DOHH2 (cell line): ENCODE data around the gene MORC2.

ENCODE experiments used
- H3F3A ChIP-seq: fragments of 200-600 bp; sonication (generic), shearing (Covaris generic); 2 replicates; pipeline ENCODE4 v1.6.0; 2016; ENCODE audit warnings: antibody characterized with exemption, mild to moderate bottlenecking; ENCODE audit not compliant: control insufficient read depth, insufficient read depth
- H3K27ac ChIP-seq: fragments of 200-600 bp; sonication (generic); 2 replicates; pipeline ENCODE4 v1.5.1; 2014; ENCODE audit warnings: low read depth, mild to moderate bottlenecking, low read length, moderate library complexity
- H3K27me3 ChIP-seq: fragments of 200-600 bp; sonication (generic); 2 replicates; pipeline ENCODE4 v1.6.1; 2014; ENCODE audit warnings: mild to moderate bottlenecking, low read length, mixed read lengths; ENCODE audit not compliant: control insufficient read depth
- H3K36me3 ChIP-seq: fragments of 200-600 bp; sonication (generic); 2 replicates; pipeline ENCODE4 v1.6.1; 2014; ENCODE audit warnings: mild to moderate bottlenecking, low read length, moderate library complexity, mixed read lengths; ENCODE audit not compliant: control insufficient read depth
- H3K4me1 ChIP-seq: fragments of 200-600 bp; sonication (generic); 2 replicates; pipeline ENCODE4 v1.6.1; 2014; ENCODE audit warnings: mild to moderate bottlenecking, low read length, mixed read lengths; ENCODE audit not compliant: control insufficient read depth
- H3K4me2 ChIP-seq: fragments of 200-600 bp; sonication (generic); 2 replicates; pipeline ENCODE4 v1.6.0; 2014; ENCODE audit warnings: mild to moderate bottlenecking, low read length, moderate library complexity
- H3K4me3 ChIP-seq: fragments of 200-600 bp; sonication (generic); 2 replicates; pipeline ENCODE4 v1.5.1; 2014; ENCODE audit warnings: mild to moderate bottlenecking, low read length, mixed read lengths
- H3K79me2 ChIP-seq: fragments of 200-600 bp; sonication (generic); 2 replicates; pipeline ENCODE4 v1.6.1; 2014; ENCODE audit warnings: mild to moderate bottlenecking, low read length, mixed read lengths; ENCODE audit not compliant: control insufficient read depth
- H3K9me2 ChIP-seq: fragments of 200-600 bp; sonication (generic); replicated peaks from 2 replicates; pipeline ENCODE4 v1.6.1; 2014; ENCODE audit warnings: mild to moderate bottlenecking, low read length, mixed read lengths; ENCODE audit not compliant: control insufficient read depth
- H3K9me3 ChIP-seq: fragments of 200-600 bp; sonication (generic); 2 replicates; pipeline ENCODE4 v1.6.1; 2014; ENCODE audit warnings: antibody characterized with exemption, low read length, mixed read lengths; ENCODE audit not compliant: control insufficient read depth, insufficient read depth
- H4K20me1 ChIP-seq: fragments of 200-600 bp; sonication (generic); 2 replicates; pipeline ENCODE4 v1.6.0; 2014; ENCODE audit warnings: low read depth, mild to moderate bottlenecking, antibody characterized with exemption, low read length, moderate library complexity; ENCODE audit not compliant: control insufficient read depth, insufficient read depth
- CTCF ChIP-seq: fragments of 200-600 bp; sonication (generic); IDR thresholded peaks from one replicate; pipeline ENCODE4 v1.5.1; 2014; ENCODE audit warnings: antibody characterized with exemption, mild to moderate bottlenecking, low read depth, low read length; ENCODE audit not compliant: poor library complexity, severe bottlenecking
- EZH2phosphoT487 ChIP-seq: fragments of 200-600 bp; sonication (generic); IDR thresholded peaks from 2 replicates; pipeline ENCODE4 v1.6.1; 2017; ENCODE audit warnings: borderline replicate concordance, mild to moderate bottlenecking, antibody characterized with exemption, low read length, moderate library complexity, mixed read lengths

Gene MORC2

GRCh38 chr22:30890686-30891442 is 77.7 kb downstream of the MORC2 start:
- H3K4me3 ChIP-seq, result no peak overlapping the region
- no peaks in the 10 kb centered on the region for H3K9me2 ChIP-seq
- H3K27ac ChIP-seq, result no peak overlapping the region
- TF ChIP-seq CTCF (peak; percentile 89), EZH2phosphoT487 (no peak)
- H3K27me3 ChIP-seq, result no peaks in the 10 kb centered on the region
- H3K4me1 ChIP-seq, result no peaks in the 10 kb centered on the region
- H3K36me3 ChIP-seq, result no peaks in the 10 kb centered on the region
- H3K4me2 ChIP-seq, result no peak overlapping the region
- no peaks in the 10 kb centered on the region for H3F3A ChIP-seq
- H4K20me1 ChIP-seq, result no peaks in the 10 kb centered on the region
- no peaks in the 10 kb centered on the region for H3K79me2 ChIP-seq
- H3K9me3 ChIP-seq, result no peaks in the 10 kb centered on the region

- Histone ChIP-seq H3K27me3 (no peaks in the 10 kb centered on the region), H3K4me3 (no peak overlapping the region), H3F3A (no peaks in the 10 kb centered on the region), H3K9me3 (no peaks in the 10 kb centered on the region), H3K9me2 (no peaks in the 10 kb centered on the region), H4K20me1 (no peaks in the 10 kb centered on the region), H3K4me2 (no peak overlapping the region), H3K36me3 (no peaks in the 10 kb centered on the region), H3K79me2 (no peaks in the 10 kb centered on the region), H3K4me1 (no peaks in the 10 kb centered on the region), H3K27ac (no peak overlapping the region)
- TF ChIP-seq CTCF (no peak), EZH2phosphoT487 (no peak)
Observed at GRCh38 chr22:30889996-30890480, 78.5 kb downstream of the MORC2 start.

GRCh38 chr22:30889268-30889995 is 79.1 kb downstream of the MORC2 start:
- H3K9me2 ChIP-seq, result no peaks in the 10 kb centered on the region
- TF ChIP-seq CTCF (no peak), EZH2phosphoT487 (no peak)
- H3K36me3 ChIP-seq, result no peaks in the 10 kb centered on the region

More at GRCh38 chr22:30889268-30889995, 79.1 kb downstream of the MORC2 start:
- Histone ChIP-seq H3K4me3 (no peak overlapping the region), H3K4me1 (no peaks in the 10 kb centered on the region), H3K9me3 (no peaks in the 10 kb centered on the region), H4K20me1 (no peaks in the 10 kb centered on the region), H3K4me2 (no peak overlapping the region), H3K27ac (no peak overlapping the region), H3K27me3 (no peaks in the 10 kb centered on the region), H3F3A (no peaks in the 10 kb centered on the region), H3K79me2 (no peaks in the 10 kb centered on the region)
